Upper lobe of left lung (tissue), 6 donors: ENCODE data around the gene C22orf23. TPM values are rescaled to one million over a fixed set of nuclear protein-coding genes. Genes with fewer than 3 reads are reported as not detected.

ENCODE experiments used
- ATAC-seq, 2 donors: fragments of 200-7000 bp; cut with Tn5 transposase; one replicate each; pipeline ENCODE4 v1.9.1; 2022; ENCODE audit warnings: mild to moderate bottlenecking in 2 of 2, moderate library complexity in 2 of 2; ENCODE audit not compliant: low FRiP score in 2 of 2
- DNase-seq, 2 donors: peaks; one replicate each; pipeline ENCODE4 v3.0.0-alpha.2; 2019 to 2020
- H3K27ac ChIP-seq, 4 donors: fragments of 200-600 bp; sonication (generic); one replicate each; pipeline ENCODE4 v1.5.1; 2016 to 2019
- H3K27me3 ChIP-seq, 4 donors: fragments of 200-600 bp; sonication (generic); one replicate each; pipeline ENCODE4 v1.5.1; 2017 to 2019
- H3K36me3 ChIP-seq, 4 donors: fragments of 200-600 bp; sonication (generic); one replicate each; pipeline ENCODE4 v1.5.1; 2016 to 2019
- H3K4me1 ChIP-seq, 4 donors: fragments of 200-600 bp; sonication (generic); one replicate each; pipeline ENCODE4 v1.5.1; 2018 to 2019
- H3K4me3 ChIP-seq, 4 donors: fragments of 200-600 bp; sonication (generic); one replicate each; pipeline ENCODE4 v1.5.1; 2017 to 2019; ENCODE audit warnings: mild to moderate bottlenecking in 2 of 4, moderate library complexity in 1 of 4
- H3K9me3 ChIP-seq, 4 donors: fragments of 200-600 bp; sonication (generic); one replicate each; pipeline ENCODE4 v1.5.1; 2018 to 2019
- EP300 ChIP-seq, 4 donors: sonication (generic); formaldehyde crosslinking; IDR thresholded peaks; one replicate each; pipeline ENCODE4 v1.5.1; 2017; ENCODE audit warnings: antibody characterized with exemption in 4 of 4, control low read depth in 2 of 4
- POLR2A ChIP-seq, 4 donors: fragments of 450-650 bp; IDR thresholded peaks; one replicate each; pipeline ENCODE4 v1.5.1; 2016 to 2017; ENCODE audit warnings: antibody characterized with exemption in 4 of 4, mild to moderate bottlenecking in 2 of 4
- POLR2AphosphoS5 ChIP-seq, 2 donors: sonication (generic); formaldehyde crosslinking; IDR thresholded peaks; one replicate each; pipeline ENCODE4 v1.5.1; 2017; ENCODE audit warnings: antibody characterized with exemption in 2 of 2
- WGBS, 2 donors: methylation state at CpG; one replicate each; pipeline ENCODE4 v1.1.5; 2017 to 2018; 5-methylcytosine and 5-hydroxymethylcytosine counted together
- total RNA-seq, 6 donors: library from RNA; depleted of rRNA in 4 of 6; stranded (reverse); fragments of >200 nt in 4 of 6; gene quantifications; one replicate each; pipeline versions ENCODE4 v1.1.0 to v1.2.1, GENCODE V29; 2016 to 2021
- TF ChIP-seq, protein P1 (sequence below), 6 experiments: fragments of 450-650 bp in 4 of 6; fragments of 200-600 bp in 2 of 6; sonication (generic) in 2 of 6; IDR thresholded peaks; one replicate each; pipeline ENCODE4 v1.5.1; 2016 to 2019; ENCODE audit warnings: antibody characterized with exemption in 6 of 6
- donor health status: DM: no; HTN: no; CAD: no; lungs with moderate emphysema.
- donor health status: DM: no; HTN: yes; CAD: no; lungs with severe emphysema.

Gene C22orf23
- total RNA-seq, 6 donors from 2014 or later = 0.46 to 7.2 (median 1.2) TPM; not detected in 1

DNA sequence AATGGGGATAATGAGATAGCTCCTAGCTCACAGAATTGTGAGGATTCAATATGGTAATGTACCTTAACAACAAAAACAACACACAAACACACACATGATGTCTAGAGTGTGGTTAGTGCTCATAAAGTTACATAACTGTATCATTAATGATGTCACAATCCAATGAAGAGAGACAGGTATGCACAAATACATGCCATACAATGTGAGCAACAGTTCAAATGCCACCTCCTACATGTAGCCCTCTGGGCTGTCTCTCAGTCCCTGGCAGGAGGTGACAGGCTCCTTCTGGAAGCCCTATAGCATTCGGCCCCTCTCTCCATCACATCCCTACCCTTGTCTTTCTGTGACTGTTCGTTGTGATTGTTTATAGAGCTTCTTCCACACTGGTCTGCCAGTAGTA, 55.6 kb downstream of the C22orf23 start:
- Histone ChIP-seq H3K27me3 (no peaks in the 10 kb centered on the region), H3K36me3 (no peaks in the 10 kb centered on the region), H3K4me3 (no peak overlapping the region), H3K4me1 (peaks cover 50 to 61% (median 57%) of the 10 kb centered on the region in 4 donors), H3K9me3 (no peaks in the 10 kb centered on the region), H3K27ac (peak overlapping the region in 3 of 4 donors; percentile 26 to 80 (median 75))
- WGBS, 2 donors = 78 to 81% methylated on average over 2 of the region's 2 CpGs
- TF ChIP-seq POLR2A (IDR thresholded peaks at IDR 0.05) = no peak
- TF ChIP-seq, protein P1, sequence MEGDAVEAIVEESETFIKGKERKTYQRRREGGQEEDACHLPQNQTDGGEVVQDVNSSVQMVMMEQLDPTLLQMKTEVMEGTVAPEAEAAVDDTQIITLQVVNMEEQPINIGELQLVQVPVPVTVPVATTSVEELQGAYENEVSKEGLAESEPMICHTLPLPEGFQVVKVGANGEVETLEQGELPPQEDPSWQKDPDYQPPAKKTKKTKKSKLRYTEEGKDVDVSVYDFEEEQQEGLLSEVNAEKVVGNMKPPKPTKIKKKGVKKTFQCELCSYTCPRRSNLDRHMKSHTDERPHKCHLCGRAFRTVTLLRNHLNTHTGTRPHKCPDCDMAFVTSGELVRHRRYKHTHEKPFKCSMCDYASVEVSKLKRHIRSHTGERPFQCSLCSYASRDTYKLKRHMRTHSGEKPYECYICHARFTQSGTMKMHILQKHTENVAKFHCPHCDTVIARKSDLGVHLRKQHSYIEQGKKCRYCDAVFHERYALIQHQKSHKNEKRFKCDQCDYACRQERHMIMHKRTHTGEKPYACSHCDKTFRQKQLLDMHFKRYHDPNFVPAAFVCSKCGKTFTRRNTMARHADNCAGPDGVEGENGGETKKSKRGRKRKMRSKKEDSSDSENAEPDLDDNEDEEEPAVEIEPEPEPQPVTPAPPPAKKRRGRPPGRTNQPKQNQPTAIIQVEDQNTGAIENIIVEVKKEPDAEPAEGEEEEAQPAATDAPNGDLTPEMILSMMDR (IDR thresholded peaks at IDR 0.05) = no peak
- TF ChIP-seq POLR2AphosphoS5 (IDR thresholded peaks at IDR 0.05) = no peak
- TF ChIP-seq EP300 (IDR thresholded peaks at IDR 0.05) = no peak
- ATAC-seq = no peak
- DNase-seq = no peak

DNA sequence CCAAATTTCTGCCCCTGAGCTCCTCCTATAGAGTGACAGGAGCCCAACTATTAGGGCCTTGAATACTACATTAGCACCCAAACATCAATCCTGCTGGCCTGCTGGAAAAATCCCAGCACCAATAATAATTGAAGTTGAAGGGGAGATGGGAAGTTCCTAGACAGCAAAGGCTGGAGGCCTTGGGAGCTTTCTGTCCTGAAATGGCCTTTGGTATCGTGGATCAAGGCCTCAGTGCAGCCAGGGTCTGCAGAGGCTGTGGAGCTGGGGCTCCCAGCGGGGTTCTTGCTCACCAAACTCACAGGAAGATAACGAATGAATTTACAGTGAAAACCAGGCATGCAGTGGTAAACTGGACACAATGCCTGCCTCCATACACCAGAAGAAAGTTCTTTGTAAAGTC, 56.5 kb downstream of the C22orf23 start:
- no peaks in the 10 kb centered on the region for H3K27me3 ChIP-seq
- TF ChIP-seq POLR2AphosphoS5 (IDR thresholded peaks at IDR 0.05) (no peak), EP300 (IDR thresholded peaks at IDR 0.05) (no peak), POLR2A (IDR thresholded peaks at IDR 0.05) (no peak)
- no peak for ATAC-seq
- 76 to 77% methylated on average over 3 of the region's 3 CpGs for WGBS, 2 donors
- H3K36me3 ChIP-seq = no peaks in the 10 kb centered on the region
- H3K27ac ChIP-seq = peak overlapping the region; percentile 40 to 80 (median 65)
- DNase-seq = no peak
- no peaks in the 10 kb centered on the region for H3K9me3 ChIP-seq
- H3K4me1 ChIP-seq = peaks cover 56 to 70% (median 64%) of the 10 kb centered on the region in 4 donors
- H3K4me3 ChIP-seq = no peak overlapping the region

DNA sequence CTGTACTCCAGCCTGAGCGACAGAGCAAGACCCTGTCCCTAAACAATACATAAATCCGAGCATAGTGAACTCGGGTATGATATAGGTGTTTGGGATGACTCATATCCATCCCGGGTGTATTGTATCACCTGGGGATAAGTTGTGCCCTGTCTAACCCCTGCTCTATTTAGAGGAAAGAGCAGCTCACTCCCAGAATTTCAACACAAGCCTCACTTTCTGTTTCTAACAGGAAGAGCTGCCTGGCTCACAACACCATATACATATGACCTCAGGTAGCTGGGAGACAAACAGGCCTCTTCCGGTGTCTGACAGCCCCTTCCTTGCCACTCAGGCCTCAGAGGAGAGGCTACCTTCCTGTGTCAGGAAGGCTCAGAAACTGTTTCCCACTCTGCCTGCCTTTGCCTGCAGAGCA, 57.2 kb downstream of the C22orf23 start:
- Histone ChIP-seq H3K9me3 (no peaks in the 10 kb centered on the region), H3K27me3 (no peaks in the 10 kb centered on the region), H3K36me3 (no peaks in the 10 kb centered on the region), H3K4me3 (no peak overlapping the region), H3K4me1 (peaks cover 53 to 70% (median 61%) of the 10 kb centered on the region in 4 donors), H3K27ac (peak overlapping the region; percentile 40 to 80 (median 65))
- ATAC-seq (peak in 1 of 2 donors; percentile 31), DNase-seq (peak in 1 of 2 donors; percentile 58)
- TF ChIP-seq POLR2AphosphoS5 (IDR thresholded peaks at IDR 0.05) = peak in 1 of 2 donors; percentile 82
- no peak for TF ChIP-seq EP300 (IDR thresholded peaks at IDR 0.05)
- WGBS, 2 donors = 25 to 26% methylated on average over 5 of the region's 5 CpGs

DNA sequence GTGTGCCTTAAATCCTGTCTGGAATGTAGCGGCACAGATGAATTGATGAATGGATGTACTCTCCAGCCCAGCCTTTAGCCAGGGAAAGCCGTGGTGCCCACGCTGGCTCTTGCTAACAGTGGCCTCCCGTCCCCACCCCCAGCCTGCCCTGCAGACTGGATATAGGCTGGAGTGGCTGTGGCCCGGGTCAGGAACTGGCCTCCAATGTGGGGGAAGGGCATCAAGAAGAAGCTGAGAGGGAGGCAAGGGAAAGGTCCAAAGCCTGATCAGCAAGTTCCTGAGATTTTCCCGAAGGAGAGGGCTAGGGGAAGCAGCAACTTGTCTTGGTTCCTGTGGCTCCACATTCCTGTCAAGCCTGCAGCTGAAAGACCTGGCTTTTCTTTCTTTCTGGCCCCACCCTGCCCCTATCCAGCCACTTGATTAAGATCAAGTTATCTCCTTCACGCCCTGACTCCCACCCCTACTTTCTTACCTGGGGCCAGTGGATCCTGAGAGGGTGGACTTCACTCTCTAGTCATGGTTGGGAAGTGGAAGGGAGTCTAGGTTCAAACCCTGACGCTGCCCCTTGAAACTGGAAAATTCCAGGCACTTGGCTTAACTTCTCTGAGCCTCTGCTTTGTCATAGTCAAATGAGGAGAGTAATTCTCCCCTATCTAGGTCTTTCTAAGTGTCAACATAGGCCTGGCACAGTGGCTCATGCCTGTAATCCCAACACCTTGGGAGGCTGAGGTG, 58.3 kb downstream of the C22orf23 start:
- ATAC-seq (no peak), DNase-seq (peak in 1 of 2 donors; percentile 65)
- Histone ChIP-seq H3K27ac (peak overlapping the region in 3 of 4 donors; percentile 54 to 80 (median 76)), H3K4me1 (peaks cover 46 to 65% (median 57%) of the 10 kb centered on the region in 4 donors), H3K27me3 (no peaks in the 10 kb centered on the region), H3K4me3 (no peak overlapping the region), H3K36me3 (peaks cover 0 to 10% (median 3%) of the 10 kb centered on the region in 4 donors), H3K9me3 (no peaks in the 10 kb centered on the region)
- 48 to 59% methylated on average over 8 of the region's 8 CpGs for WGBS, 2 donors
- TF ChIP-seq EP300 (IDR thresholded peaks at IDR 0.05) = no peak
- no peak for TF ChIP-seq POLR2AphosphoS5 (IDR thresholded peaks at IDR 0.05)
- TF ChIP-seq, protein P1 (IDR thresholded peaks at IDR 0.05) = no peak
- TF ChIP-seq POLR2A (IDR thresholded peaks at IDR 0.05) = no peak

DNA sequence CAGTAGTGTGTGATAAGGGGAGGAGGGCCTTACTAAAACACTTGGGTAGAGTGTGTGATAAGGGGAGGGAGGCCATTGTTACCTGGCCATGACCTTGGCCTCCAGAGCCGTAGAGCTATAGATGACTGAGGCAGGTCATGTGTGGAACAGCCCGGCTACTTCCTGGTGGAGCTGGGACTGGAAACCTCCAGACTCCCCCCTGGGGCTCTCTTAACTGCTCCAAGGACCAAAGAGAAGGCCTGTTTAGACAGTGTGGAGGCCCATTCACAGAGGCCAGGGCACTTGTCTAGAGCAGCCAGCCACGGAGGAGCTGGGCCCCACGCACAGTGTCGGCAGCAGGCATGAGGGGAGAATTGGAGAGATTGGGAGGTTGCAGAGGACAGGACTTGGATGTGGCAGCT, 59.8 kb downstream of the C22orf23 start:
- peaks cover 6 to 25% (median 16%) of the 10 kb centered on the region in 4 donors for H3K36me3 ChIP-seq
- H3K4me1 ChIP-seq = peaks cover 46 to 62% (median 52%) of the 10 kb centered on the region in 4 donors
- WGBS, 2 donors = 80 to 85% methylated on average over 5 of the region's 5 CpGs
- peak overlapping the region in 3 of 4 donors; percentile 44 to 65 (median 65) for H3K27ac ChIP-seq
- DNase-seq = peak in 1 of 2 donors; percentile 71
- no peaks in the 10 kb centered on the region for H3K9me3 ChIP-seq
- no peak overlapping the region for H3K4me3 ChIP-seq
- peak; percentile 14 to 58 for ATAC-seq
- H3K27me3 ChIP-seq = no peaks in the 10 kb centered on the region
- no peak for TF ChIP-seq POLR2A (IDR thresholded peaks at IDR 0.05)
- TF ChIP-seq, protein P1 (IDR thresholded peaks at IDR 0.05) = no peak
- no peak for TF ChIP-seq EP300 (IDR thresholded peaks at IDR 0.05)
- no peak for TF ChIP-seq POLR2AphosphoS5 (IDR thresholded peaks at IDR 0.05)

Other genes starting within 250 kb of the C22orf23 start
- gene GCAT, start 145.7 kb downstream of the C22orf23 start, total RNA-seq = 10 to 100 TPM in 2 of 6 donors, 1 to 10 TPM in 4; 2.7 to 16.7 (median 7.5) TPM
- not detected for gene GALR3, start 130.2 kb downstream of the C22orf23 start, total RNA-seq
- 10 to 100 TPM; 22.4 to 49.2 (median 38.2) TPM for gene ANKRD54, start 109.3 kb downstream of the C22orf23 start, total RNA-seq
- 100 to 1,000 TPM; 130 to 418 (median 248) TPM for gene EIF3L, start 104.2 kb downstream of the C22orf23 start, total RNA-seq
- gene MICALL1, start 47.3 kb downstream of the C22orf23 start, total RNA-seq = 10 to 100 TPM; 24.3 to 47.1 (median 37.3) TPM
- gene POLR2F, start 98 bp upstream of the C22orf23 start, total RNA-seq = 100 to 1,000 TPM in 2 of 6 donors, 10 to 100 TPM in 4; 48.9 to 152 (median 71.7) TPM
- under 1 TPM in 1 of 6 donors, not detected in 5; 0.15 TPM for gene SOX10, start 31.0 kb upstream of the C22orf23 start, total RNA-seq
- 100 to 1,000 TPM in 1 of 6 donors, 10 to 100 TPM in 5; 31.6 to 189 (median 50.3) TPM for gene PICK1, start 103.8 kb upstream of the C22orf23 start, total RNA-seq
- gene SLC16A8, start 130.6 kb upstream of the C22orf23 start, total RNA-seq = 1 to 10 TPM in 1 of 6 donors, under 1 TPM in 3, not detected in 2; 0.26 to 6.3 (median 0.73) TPM
- 1 to 10 TPM in 1 of 6 donors, under 1 TPM in 2, not detected in 3; 0.94 to 6.3 (median 0.98) TPM for gene BAIAP2L2, start 157.1 kb upstream of the C22orf23 start, total RNA-seq
- 100 to 1,000 TPM in 1 of 6 donors, 10 to 100 TPM in 5; 21.1 to 295 (median 47.5) TPM for gene PLA2G6, start 228.2 kb upstream of the C22orf23 start, total RNA-seq
- gene MAFF, start 248.4 kb upstream of the C22orf23 start, total RNA-seq = 10 to 100 TPM; 25.1 to 75.7 (median 44.5) TPM